ENCODE data around the gene PTGES3L.
"Not testable (repeated sequence)": the region's sequence is repeated elsewhere in the genome, so short reads cannot be mapped to it uniquely, and the experiment has no call there.

Gene PTGES3L

GRCh38 chr17:42982266-42982665, 2.4 kb upstream of the PTGES3L start:
- DNase-seq (ENCODE audit: low read depth in 2 of 3, low spot score in 1 of 3), result no peak

GRCh38 chr17:42980766-42981397, 1.0 kb upstream of the PTGES3L start:
- DNase-seq (ENCODE audit: low read depth in 2 of 3, low spot score in 1 of 3), result peak; percentile 61 to 63 (median 62)

GRCh38 chr17:42980274-42980765, 440 bp upstream of the PTGES3L start, which contains the start of gene RUNDC1:
TSS of gene RUNDC1 (plus strand) at chr17:42980565. CDS start at chr17:42980577, 12 bp downstream.
- peak; percentile 79 to 88 (median 85) for DNase-seq (ENCODE audit: low read depth in 2 of 3, low spot score in 1 of 3)

- DNase-seq (ENCODE audit: low read depth in 2 of 3, low spot score in 1 of 3), result not testable (repeated sequence)
Measured at GRCh38 chr17:42975701-42976100, 4.2 kb downstream of the PTGES3L start.

- DNase-seq (ENCODE audit: low read depth in 2 of 3, low spot score in 1 of 3), result no peak
Measured at GRCh38 chr17:42975265-42975664, 4.6 kb downstream of the PTGES3L start.

GRCh38 chr17:42973323-42973722, 6.6 kb downstream of the PTGES3L start:
- DNase-seq (ENCODE audit: low read depth in 2 of 3, low spot score in 1 of 3), result not testable (repeated sequence)

- no peak for DNase-seq (ENCODE audit: low read depth in 2 of 3, low spot score in 1 of 3)
Measured at GRCh38 chr17:42971589-42971988, 8.3 kb downstream of the PTGES3L start.

GRCh38 chr17:42969001-42969581, 10.8 kb downstream of the PTGES3L start:
- DNase-seq (ENCODE audit: low read depth in 2 of 3, low spot score in 1 of 3), result no peak

GRCh38 chr17:42967925-42968324, 12.0 kb downstream of the PTGES3L start:
- DNase-seq (ENCODE audit: low read depth in 2 of 3, low spot score in 1 of 3), result no peak

GRCh38 chr17:42964161-42964932, 15.5 kb downstream of the PTGES3L start, which contains the start of gene AARSD1:
TSS of gene AARSD1 (minus strand) at chr17:42964454. CDS start at chr17:42964440, 14 bp downstream.
- peak; percentile 82 to 87 (median 87) for DNase-seq (ENCODE audit: low read depth in 2 of 3, low spot score in 1 of 3)

- no peak for DNase-seq (ENCODE audit: low read depth in 2 of 3, low spot score in 1 of 3)
Measured at GRCh38 chr17:42953669-42954068, 26.2 kb downstream of the PTGES3L start.

- DNase-seq (ENCODE audit: low read depth in 2 of 3, low spot score in 1 of 3), result no peak
Measured at GRCh38 chr17:42950044-42950783, 29.7 kb downstream of the PTGES3L start.

GRCh38 chr17:42946812-42947211, 33.1 kb downstream of the PTGES3L start:
- no peak for DNase-seq (ENCODE audit: low read depth in 2 of 3, low spot score in 1 of 3)

- DNase-seq (ENCODE audit: low read depth in 2 of 3, low spot score in 1 of 3), result no peak
Measured at GRCh38 chr17:42944211-42944610, 35.7 kb downstream of the PTGES3L start.

- DNase-seq (ENCODE audit: low read depth in 2 of 3, low spot score in 1 of 3), result peak in 2 of 3 donors; percentile 3 to 10
Measured at GRCh38 chr17:42937712-42938596, 41.9 kb downstream of the PTGES3L start.

- no peak for DNase-seq (ENCODE audit: low read depth in 2 of 3, low spot score in 1 of 3)
Measured at GRCh38 chr17:42929497-42929844, 50.4 kb downstream of the PTGES3L start.

GRCh38 chr17:42928714-42929496, 51.0 kb downstream of the PTGES3L start:
- peak; percentile 6 to 42 (median 20) for DNase-seq (ENCODE audit: low read depth in 2 of 3, low spot score in 1 of 3)

GRCh38 chr17:42924891-42925290, 55.0 kb downstream of the PTGES3L start:
- no peak for DNase-seq (ENCODE audit: low read depth in 2 of 3, low spot score in 1 of 3)

GRCh38 chr17:42923472-42923871, 56.4 kb downstream of the PTGES3L start:
- DNase-seq (ENCODE audit: low read depth in 2 of 3, low spot score in 1 of 3), result not testable (repeated sequence)

All from stimulated activated CD4-positive, alpha-beta T cell treated with anti-CD3 and anti-CD28 coated beads, Interleukin-12 subunit alpha, Interleukin-12 subunit beta, amount 100 ng/mL, for 48 hours (primary cell).